Limb (tissue), 2 donors: ENCODE results near the gene ATF7IP.
A peak's percentile ranks its signal among the peaks of the same experiment; 100 is the strongest.
"Not testable (repeated sequence)": the region's sequence is repeated elsewhere in the genome, so short reads cannot be mapped to it uniquely, and the experiment has no call there.

Experiments used
- DNase-seq, 2 donors: peaks; one replicate each; pipeline ENCODE4 v3.0.0-alpha.2; 2016; ENCODE audit errors: extremely low spot score in 2 of 2

The ATF7IP gene

DNA sequence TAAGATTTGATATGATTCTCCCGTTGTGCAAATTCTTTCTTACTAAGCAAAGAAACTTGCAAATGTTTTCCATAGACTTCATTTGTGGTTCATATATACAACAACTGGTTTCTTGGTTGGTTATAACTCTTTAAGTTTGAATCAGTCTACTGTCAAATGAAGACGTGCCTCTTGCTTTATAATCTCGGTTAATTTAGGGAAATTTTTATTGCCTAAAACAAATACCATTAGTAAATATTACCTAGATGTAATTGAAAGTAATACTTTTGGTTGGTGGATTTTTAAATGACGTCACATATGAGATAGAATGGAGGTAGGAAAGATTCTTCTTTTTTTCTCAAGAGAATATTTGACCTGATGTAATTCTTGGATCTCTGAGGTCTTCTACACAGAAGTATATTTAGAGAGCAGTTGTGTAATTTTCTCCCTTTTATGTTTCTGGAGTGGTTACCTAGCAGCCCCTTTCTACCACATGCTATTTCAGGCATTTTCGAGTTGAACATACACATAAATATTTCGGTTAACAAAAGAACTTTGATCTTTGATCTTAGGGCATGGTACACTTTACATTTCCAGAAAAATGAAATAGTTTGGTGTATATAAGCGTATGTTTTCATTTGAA lies 1.7 kb downstream of the ATF7IP start:
- DNase-seq, result peak in 1 of 2 donors; percentile 71

DNA sequence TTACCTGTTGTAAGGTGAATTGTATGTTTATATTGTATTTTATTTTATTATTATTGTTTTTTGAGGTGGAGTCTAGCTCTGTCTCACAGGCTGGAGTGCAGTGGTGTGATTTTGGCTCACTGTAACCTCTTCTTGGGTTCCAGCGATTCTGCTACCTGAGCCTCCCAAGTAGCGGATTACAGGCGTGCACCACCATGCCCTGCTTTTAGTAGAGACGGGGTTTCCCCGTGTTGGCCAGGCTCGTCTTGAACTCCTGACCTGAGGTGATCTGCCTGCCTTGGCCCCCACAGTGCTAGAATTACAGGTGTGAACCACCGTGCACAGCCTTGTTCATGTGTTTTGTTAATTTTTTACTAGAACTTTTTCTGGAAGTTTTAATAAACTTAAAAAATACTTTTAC lies 3.8 kb downstream of the ATF7IP start:
- no peak for DNase-seq

DNA sequence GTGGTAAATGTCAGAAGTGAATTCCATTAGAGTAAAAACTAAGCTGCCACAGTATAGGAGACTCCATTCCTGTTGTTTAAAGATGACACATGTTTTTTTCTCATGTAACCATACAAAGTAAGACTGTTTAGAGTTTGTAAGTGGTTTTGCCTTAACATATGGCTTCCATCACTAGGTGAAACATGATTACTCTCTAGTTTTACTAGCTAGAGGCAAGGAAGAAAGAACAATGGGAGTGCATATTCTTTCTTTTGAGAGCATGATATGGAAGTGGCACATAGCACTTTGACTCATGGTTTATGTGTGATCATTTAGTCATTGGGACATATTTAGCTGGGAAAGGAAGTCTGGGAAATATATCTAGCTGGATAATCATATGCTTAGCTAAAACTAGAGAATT lies 7.7 kb downstream of the ATF7IP start:
- no peak for DNase-seq

DNA sequence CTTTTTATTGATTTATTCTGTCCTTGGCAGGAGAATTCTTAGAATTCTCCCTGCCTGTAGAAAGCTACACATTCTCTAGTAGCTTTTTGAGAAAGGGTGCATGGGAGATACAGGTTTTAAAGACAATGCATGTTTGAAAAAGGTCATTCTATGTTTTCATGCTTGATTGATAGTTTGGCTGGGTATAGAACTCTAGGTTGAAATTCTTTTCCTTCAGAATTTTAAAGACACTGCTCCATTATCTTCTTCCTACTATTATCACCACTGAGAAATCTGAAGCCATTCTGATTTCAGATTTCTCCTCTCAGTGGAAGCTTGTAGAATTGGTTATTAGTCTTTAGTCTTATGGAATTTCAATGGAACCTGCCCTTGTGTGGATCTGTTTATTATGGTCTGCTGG lies 14.0 kb downstream of the ATF7IP start:
- DNase-seq, result no peak

DNA sequence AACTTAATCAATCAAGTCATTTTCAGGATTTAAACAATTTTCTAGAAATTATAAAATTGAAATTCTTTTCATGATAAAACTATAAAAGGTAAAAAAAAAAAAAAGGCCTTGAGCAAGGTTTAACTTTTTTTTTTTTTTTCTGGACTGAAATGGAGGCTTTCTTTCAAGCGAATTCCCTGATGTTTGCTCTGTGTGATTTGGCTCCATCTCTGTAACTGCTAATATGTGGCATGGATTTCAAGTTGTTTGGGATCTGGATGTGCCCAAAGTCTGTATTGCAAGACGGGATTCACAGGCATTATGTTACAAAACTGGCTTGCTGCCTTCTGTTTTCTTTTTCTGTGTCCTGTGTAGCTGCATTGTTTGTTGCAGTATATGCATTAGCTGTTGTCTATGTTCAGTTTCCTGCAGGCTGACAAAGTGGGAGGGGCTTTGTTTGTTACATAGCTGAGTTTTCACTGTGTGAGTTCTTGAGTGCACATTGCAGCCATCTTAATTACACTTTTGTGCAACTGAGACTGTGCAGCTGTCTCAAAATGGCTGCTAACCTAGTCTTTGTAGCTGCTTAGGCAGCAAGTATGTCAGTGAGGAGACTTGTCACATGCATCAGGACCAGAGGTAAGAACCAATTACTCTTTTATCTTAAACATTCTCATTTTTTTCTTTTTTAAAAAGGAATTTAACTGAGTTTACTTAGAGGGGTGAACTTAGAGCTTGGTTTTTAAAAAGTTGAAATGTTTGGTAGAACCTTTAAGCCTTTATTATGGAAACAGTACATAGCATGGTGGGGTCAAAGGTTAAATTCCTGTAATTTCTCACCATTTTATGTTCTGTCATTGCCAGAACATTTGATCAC lies 19.5 kb downstream of the ATF7IP start:
- DNase-seq, result peak; percentile 73 to 77

DNA sequence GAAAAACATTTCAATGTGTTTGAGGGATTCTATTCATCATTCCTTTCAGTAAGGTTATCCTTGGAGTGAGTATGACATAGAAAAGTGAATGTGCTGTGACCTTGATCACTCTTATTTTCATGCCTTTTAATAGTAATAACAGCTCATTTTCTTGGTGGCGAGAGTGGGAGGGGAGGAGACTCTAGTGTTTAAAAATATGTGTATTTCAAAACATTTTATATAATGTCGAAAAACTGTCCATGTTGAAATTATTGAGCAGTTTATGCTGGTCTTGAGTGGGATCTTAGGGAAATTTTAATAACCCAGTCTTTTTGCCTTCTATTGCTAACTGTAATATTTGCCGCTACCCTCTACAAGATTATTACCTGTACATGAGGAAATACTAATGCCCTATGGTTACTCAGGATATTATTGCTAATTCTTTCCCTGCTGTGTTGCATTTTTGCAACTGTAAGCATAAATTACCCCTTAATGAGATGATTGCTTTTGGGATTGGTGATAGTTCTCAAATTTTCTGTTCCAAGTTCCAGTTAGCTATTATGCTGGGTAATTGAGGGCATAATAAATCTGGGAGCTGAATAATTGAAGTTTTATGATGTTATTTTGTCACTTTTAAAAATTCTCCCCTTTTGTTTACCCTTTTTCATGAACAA lies 21.9 kb downstream of the ATF7IP start:
- no peak for DNase-seq

DNA sequence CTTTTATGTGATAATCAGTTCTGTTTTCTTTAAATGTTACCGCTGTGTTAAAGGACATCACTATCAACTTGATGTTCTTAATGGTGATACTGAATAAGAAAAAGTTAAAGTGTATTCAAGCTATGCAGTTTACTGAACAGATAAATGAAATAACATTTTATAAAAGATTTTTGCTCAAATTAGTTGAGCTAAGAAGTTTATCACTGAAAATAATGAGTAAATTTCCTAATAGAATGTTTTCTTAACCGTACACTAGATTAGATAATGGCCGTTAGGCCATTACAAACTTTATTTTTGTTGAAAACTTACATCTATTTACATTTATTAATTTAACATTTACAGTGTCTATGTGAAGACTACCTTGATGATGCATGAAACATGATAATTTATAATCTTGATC lies 25.0 kb downstream of the ATF7IP start:
- DNase-seq, result no peak

DNA sequence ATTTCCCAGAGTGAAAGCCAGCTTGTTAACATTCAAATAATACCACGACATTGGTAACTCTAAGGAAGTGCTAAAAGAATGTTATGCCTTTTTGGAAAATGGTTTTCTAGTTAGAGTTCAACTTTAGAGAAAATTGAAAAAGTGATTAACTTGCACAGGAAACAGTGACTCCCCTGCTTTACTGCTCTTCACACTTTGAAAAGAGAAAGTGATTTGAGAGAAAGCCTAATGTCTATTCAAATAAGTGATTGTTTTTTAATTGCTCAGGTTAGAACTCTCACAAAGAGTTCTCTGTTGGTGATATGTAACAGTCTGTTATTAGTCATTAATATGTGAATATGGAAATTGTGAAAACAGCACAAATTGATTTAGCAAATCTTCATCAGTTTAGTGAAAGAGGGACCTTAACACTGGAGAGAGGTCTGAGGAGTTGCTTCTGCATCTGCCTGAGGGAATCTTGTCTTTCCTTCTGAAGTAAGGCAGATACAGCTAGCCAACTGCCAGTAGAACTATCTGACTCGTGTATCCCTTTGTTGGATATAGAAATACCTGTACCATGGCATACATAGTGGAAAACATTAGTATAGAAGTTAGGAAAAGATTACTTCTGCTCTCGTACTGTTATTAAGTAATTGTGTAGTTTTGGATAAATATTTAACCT lies 25.5 kb downstream of the ATF7IP start:
- DNase-seq, result no peak

DNA sequence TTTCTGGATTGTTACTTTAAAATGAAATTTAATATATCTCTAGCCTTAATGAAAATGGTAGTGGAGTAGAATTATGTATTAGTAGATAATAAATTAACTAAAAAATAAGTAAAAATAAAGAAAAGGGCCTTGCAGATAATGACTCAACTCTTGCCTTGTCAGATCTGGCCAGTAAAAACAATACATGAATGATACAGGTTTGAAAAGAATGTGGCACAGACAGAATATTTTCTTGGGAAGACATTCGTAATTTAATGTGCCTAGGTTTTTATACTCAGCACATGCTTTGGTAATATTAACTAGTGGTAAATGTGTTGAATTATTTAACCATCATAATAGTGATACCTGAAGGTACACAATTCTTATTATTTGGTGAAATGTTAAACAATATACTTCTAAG lies 28.3 kb downstream of the ATF7IP start:
- DNase-seq, result no peak

DNA sequence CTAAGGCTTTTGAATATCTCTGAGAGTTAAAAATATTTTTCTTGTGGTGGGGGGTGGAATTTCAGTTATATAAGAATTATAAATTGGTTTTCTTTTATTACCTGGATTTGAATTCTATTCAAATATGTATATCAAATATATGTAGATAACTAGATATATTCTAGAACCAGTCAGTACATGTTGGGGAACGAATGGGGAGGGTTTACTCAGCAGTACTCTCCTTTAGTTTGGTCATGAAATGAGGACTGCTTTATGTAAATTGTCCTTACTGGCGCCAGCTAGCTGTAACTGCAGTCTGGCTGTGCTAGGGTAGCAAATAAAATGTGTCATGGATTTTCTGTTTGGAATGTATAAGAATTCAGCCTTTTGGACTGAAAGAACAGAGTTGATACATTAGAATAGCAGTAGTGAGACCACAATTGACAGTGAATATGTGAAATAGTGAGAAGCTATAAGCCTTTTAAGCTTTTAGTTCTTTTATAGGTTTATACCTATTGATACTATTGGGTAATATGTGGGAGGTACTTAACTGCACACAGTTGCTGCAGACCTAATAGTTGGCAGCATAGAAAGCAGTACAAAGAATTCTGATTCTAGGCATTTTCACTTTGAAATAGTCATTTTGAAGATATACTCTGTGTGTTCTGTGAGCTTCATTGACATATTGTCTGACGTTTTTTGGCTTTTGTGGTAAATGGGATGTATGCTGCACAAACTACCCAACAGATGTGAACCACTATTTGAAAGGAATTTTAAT lies 29.0 kb downstream of the ATF7IP start:
- DNase-seq, result peak in 1 of 2 donors; percentile 82

DNA sequence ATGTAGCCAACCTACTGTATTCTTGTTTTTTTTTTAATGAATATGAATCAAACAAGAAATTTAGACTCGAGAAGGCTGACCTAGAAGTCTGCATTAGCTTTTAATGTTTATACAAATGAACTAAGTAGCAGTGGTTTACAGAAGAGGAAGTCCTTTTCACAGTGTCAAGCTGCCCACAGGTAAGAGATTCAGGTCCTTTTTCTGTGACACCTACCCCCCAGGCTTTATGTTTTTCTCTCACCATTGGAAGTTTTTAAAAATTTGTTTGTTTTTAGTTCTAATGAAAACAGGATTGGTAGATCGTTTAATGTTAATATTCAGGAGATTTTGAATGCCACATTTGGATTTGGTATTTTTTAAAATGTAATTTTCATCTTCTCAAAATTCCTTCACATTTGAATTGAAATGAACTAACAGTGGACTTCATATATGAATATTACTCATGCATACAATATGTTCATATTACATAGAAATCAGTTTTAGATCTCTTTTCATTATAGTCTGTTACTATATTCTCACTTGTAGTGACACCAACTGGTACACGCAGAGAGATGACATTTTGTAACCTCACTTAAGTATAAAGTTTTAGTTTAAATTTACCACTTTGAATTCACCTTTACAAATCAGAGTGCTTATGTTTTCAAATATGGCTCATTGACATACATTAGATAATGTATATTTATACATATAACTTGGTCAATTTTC lies 29.7 kb downstream of the ATF7IP start:
- no peak for DNase-seq

DNA sequence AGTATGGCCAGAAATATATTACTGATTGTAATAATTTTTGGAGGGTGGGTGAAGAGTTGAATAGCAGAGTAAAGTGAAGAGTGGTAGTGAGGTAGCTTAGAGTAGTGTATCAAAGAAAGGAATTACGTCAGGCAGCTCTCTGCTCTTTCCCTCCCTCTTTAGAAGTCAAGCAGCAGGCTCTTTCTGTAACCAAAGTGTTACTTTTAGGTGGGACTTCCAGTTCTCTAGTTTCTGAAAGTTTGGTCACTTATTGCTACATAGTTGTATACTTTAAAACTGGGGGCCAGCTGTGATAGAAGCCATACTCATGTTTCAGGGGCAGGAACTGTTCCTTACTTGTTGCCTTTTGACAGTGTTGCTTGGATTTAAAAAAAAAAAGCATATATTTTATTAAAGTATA lies 30.6 kb downstream of the ATF7IP start:
- DNase-seq, result no peak

DNA sequence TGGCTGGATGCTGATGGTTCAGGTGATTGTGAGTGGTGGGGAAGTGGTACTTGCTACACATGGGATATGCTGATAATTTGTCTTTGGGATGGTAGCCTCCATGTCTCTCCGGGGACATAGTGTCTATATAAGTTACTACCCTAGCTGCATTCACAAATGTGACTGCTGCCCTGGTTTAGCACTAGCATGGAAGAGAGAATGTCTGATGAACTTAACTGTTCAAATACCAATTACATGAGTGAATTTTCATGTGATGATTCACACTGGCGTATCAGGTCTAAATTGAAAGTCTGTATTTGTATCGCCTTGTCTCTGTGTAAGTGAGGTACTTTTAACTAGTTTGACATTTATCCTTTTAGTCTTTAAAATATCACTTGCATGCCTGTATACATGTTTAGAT lies 34.4 kb downstream of the ATF7IP start:
- DNase-seq, result no peak

DNA sequence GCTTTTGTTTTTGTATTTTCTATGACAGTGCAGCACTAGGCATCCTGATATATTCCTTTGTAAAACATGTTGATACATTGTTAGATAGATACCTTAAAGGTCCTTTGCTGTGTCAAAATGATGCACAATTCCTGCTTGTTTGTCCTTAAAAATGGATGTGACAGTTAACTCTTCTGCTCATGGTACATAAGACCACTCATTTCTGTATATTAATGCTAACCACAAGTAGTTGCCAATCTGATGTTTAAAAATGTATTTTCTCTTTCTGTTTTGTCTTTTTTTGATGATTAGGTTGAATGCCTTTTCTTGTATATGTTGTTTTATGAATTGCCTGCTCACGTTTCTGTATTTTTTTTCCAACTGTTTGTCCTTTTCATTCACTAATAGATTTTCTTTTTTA lies 35.1 kb downstream of the ATF7IP start:
- no peak for DNase-seq

DNA sequence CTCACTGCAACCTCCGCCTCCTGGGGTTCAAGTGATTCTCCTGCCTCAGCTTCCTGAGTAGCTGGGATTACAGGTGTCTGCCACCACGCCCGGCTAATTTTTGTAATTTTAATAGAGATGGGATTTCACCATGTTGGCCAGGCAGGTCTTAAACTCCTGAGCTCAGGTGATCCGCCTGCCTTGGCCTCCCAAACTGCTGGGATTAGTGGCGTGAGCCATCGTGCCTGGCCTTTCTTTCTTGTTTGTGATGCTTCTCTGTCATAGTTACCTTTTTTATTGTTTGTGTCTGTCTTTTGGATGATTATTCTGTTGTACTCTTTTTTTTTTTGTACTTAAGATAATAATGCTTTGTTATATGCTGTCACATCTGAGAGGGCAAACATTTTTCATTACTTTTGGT lies 35.8 kb downstream of the ATF7IP start:
- not testable (repeated sequence) for DNase-seq

DNA sequence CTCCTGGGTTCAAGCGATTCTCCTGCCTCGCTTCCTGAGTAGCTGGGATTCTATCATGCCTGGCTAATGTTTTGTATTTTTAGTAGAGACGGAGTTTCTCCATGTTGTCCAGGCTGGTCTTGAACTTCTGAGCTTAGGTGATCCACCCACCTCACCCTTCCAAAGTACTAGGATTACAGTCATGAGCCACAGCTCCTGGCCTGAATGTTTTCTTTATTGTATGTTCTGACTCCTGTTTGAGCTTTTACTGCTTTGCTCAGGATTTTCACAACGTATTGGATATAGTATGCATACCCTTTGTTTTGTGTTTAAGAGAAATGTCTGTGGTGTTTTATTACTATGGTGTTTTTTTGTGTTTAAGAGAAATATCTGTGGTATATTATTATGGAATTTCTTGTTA lies 37.2 kb downstream of the ATF7IP start:
- no peak for DNase-seq

DNA sequence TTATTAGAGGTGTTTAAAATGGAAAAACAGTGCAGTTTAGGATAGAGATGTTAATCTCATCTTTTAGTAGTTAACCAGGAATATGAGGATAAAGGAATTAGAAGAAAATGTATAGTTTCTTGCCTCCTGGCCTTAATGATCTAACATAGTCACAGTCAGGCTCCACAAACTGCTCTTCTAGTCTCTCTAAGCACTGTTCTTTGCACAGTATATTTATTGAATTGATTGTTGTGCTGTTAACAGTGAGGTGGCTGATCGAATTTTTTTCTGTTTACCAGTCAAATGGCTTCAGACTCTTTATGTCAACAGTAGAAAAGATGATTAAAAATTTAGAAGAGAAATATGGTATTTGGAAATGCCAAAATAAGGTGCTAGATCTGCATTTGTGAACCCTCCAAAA lies 37.8 kb downstream of the ATF7IP start:
- DNase-seq, result no peak

DNA sequence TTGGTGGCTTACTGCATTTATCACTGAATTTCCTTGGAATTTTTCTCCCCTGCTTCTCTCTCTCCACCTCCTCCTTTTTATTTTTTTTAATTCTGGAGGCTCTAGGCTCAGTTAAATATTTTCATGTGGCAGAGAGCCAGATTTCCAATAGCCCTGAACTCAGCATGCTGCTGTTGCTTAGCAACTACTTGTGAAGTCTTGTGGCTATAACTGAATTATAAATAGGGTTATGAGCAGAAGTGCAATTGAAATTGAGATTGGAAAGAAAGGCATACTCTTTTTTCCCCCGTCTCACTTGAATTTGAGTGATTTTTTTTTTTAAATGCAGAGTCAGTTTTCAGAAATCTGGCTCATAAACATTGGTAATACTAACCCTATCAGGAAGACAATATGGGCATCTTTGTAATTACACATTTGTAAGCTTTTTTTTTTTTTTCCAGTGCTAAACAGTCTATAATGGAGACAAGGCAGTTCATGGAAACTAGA lies 38.3 kb downstream of the ATF7IP start:
- DNase-seq, result peak in 1 of 2 donors; percentile 87

DNA sequence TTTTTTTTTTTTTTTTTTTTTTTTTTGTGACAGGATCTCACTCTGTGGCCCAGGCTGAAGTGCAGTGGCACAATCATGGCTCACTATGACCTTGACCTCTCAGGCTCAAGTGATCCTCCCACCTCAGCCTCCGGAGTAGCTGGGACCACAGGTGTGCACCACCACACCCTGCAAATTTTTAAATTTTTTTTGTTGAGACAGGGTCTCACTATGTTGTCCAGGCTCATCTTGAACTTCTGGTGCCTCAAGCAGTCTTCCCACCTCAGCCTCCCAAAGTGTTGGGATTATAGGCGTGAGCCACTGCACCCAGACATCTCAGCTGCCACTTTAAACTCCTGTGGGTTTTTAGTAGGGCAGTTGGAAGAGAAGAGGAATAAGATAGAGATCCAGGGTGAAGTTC lies 39.9 kb downstream of the ATF7IP start:
- not testable (repeated sequence) for DNase-seq

DNA sequence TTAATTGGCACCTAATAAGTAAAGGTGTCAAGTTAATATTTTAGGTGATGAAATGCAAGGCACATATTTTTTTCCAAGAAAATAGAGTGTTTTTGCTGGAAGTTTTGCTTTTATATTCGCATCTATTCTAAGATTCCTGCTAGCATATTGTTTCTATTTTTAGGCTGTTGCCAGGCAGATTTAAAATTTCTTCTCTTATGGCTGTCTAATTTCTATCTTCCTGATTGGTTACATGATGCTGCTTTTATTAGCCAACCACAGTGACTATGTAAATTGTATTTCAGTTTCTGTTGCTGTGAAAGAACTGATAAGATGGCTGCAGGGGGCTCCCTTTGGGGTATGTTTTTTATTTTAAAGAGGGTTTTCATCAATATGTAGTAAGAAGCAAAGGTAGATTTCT lies 42.7 kb downstream of the ATF7IP start:
- DNase-seq, result no peak

DNA sequence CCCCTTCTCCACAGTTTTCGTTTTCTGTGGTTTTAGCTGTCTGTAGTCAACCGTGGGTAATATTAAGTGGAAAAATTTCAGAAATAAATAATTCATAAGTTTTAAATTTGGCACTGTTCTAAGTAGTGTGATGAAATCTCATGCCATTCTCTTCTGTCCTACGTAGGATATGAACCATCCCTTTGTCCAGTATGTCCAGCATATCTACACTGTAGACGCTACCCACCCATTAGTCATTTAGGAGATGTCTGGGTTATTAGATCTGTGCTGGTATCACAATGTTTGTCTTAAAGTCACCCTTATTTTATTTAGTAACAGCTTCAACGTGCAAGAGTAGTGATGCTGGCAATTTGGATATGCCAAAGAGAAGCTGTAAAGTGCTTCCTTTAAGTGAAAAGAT lies 44.7 kb downstream of the ATF7IP start:
- DNase-seq, result no peak
